PC-3 (cell line): Measurements from ENCODE around the gene MRPL14. TPM values are rescaled to one million over a fixed set of nuclear protein-coding genes. Genes with fewer than 3 reads are reported as not detected.

Experiments used
- ATAC-seq: fragments of 200-7000 bp; cut with Tn5 transposase; 2 replicates; pipeline ENCODE4 v1.9.1; 2020; ENCODE audit warnings: mild to moderate bottlenecking, moderate library complexity
- BruUV-seq: library from RNA; stranded (reverse); fragments of 400-500 nt; replicated peaks from 2 replicates; lab custom pipeline; 2021; lab: Mats Ljungman, UMichigan
- CTCF ChIA-PET: fragments of 300-600 bp; sonication (Branson Sonifier 250); formaldehyde crosslinking; loops from one replicate; lab custom pipeline; 2022; ENCODE audit warnings: antibody characterized with exemption; lab: Charles Lee
- POLR2A ChIA-PET: fragments of 300-600 bp; sonication (Branson Sonifier 250); formaldehyde crosslinking; loops from one replicate; lab custom pipeline; 2022; ENCODE audit warnings: antibody characterized with exemption; ENCODE audit not compliant: unreplicated experiment; lab: Charles Lee
- DNase-seq: peaks from one replicate; pipeline ENCODE4 v3.0.0-alpha.2; 2015
- H2AFZ ChIP-seq: fragments of 300-600 bp; sonication (generic); 2 replicates; pipeline ENCODE4 v1.6.0; 2016; ENCODE audit warnings: antibody characterized with exemption, low read length
- H3F3A ChIP-seq: fragments of 300-600 bp; sonication (generic); one replicate; pipeline ENCODE4 v1.6.0; 2017; ENCODE audit warnings: antibody characterized with exemption, low read length, control low read depth, mild to moderate bottlenecking; ENCODE audit not compliant: unreplicated experiment
- H3K27ac ChIP-seq: fragments of 300-600 bp; sonication (generic); 2 replicates; pipeline ENCODE4 v1.5.1; 2016; ENCODE audit warnings: mild to moderate bottlenecking, low read length
- H3K27me3 ChIP-seq: fragments of 300-600 bp; sonication (generic); 2 replicates; pipeline ENCODE4 v1.6.1; 2016; ENCODE audit warnings: low read length, mixed read lengths
- H3K36me3 ChIP-seq: fragments of 300-600 bp; sonication (generic); 2 replicates; pipeline ENCODE4 v1.6.1; 2016; ENCODE audit warnings: low read depth, mixed run types, low read length, mixed read lengths
- H3K4me1 ChIP-seq: fragments of 300-600 bp; sonication (generic); 2 replicates; pipeline ENCODE4 v1.5.1; 2016; ENCODE audit warnings: low read length; ENCODE audit not compliant: insufficient read depth
- H3K4me2 ChIP-seq: fragments of 300-600 bp; sonication (generic); 2 replicates; pipeline ENCODE4 v1.6.0; 2016; ENCODE audit warnings: low read length
- H3K4me3 ChIP-seq: fragments of 300-600 bp; sonication (generic); 2 replicates; pipeline ENCODE4 v1.5.1; 2016; ENCODE audit warnings: mild to moderate bottlenecking, low read length, mixed read lengths
- H3K79me2 ChIP-seq: fragments of 300-600 bp; sonication (generic); 2 replicates; pipeline ENCODE4 v1.6.1; 2017; ENCODE audit warnings: low read length, mixed read lengths
- H3K9ac ChIP-seq: fragments of 300-600 bp; sonication (generic); 2 replicates; pipeline ENCODE4 v1.6.0; 2016; ENCODE audit warnings: mild to moderate bottlenecking, low read length
- H3K9me2 ChIP-seq: fragments of 300-600 bp; sonication (generic); replicated peaks from 2 replicates; pipeline ENCODE4 v1.6.1; 2016; ENCODE audit warnings: mixed run types, low read length, mixed read lengths
- H3K9me3 ChIP-seq: fragments of 300-600 bp; sonication (generic); 2 replicates; pipeline ENCODE4 v1.6.1; 2016; ENCODE audit warnings: low read length, mixed read lengths
- H4K20me1 ChIP-seq: fragments of 300-600 bp; sonication (generic); 2 replicates; pipeline ENCODE4 v1.6.1; 2016; ENCODE audit warnings: low read length, mixed read lengths
- EZH2 ChIP-seq: fragments of 300-600 bp; sonication (generic); IDR thresholded peaks from one replicate; pipeline ENCODE4 v1.6.1; 2017; ENCODE audit warnings: antibody characterized with exemption, mild to moderate bottlenecking, low read length; ENCODE audit not compliant: unreplicated experiment
- EZH2phosphoT487 ChIP-seq: fragments of 300-600 bp; sonication (generic); IDR thresholded peaks from 2 replicates; pipeline ENCODE4 v1.6.1; 2018; ENCODE audit warnings: mild to moderate bottlenecking, antibody characterized with exemption, low read length, borderline replicate concordance
- intact Hi-C: fragments of 100-400 bp; cut with micrococcal nuclease; formaldehyde crosslinking; loops from 2 replicates; pipeline ENCODE4 v1.9.0; 2023
- total RNA-seq: library from RNA; depleted of rRNA; stranded (reverse); fragments of >200 nt; gene quantifications from 2 replicates; pipeline ENCODE4 v1.2.3, GENCODE V29; 2014
- TF ChIP-seq, protein P1 (sequence below): fragments of 300-600 bp; sonication (generic); conservative IDR thresholded peaks from 2 replicates; pipeline ENCODE4 v1.5.1; 2017; ENCODE audit warnings: antibody characterized with exemption, low read depth, mild to moderate bottlenecking, low read length

MRPL14 gene
- total RNA-seq, 1 experiment from 2014 or later = 192 TPM

DNA sequence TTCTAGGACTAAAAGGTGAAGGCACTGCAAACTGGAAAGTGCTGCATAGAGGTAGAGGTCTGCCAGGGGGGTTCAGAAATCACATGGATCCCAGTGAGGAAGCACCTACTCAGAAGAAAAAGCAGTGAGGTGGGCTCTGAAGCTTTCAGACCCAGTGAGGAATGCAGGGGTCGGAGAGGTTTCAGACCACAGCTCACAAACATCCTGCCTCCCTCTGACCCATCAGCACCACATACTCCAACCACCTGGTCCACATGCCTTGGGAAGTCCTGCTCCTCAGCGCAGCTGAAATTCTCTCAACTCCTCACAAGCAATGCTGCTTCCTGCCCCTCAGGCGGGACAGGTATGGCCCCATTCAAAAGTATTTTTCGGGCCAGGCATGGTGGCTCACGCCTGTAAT lies 20.2 kb downstream of the MRPL14 start:
- Histone ChIP-seq H4K20me1 (0 out of 2 replicates have a peak, but pooled peaks cover 10% of the 10 kb centered on the region), H3K79me2 (peaks cover 61% of the 10 kb centered on the region), H3K4me1 (no peaks in the 10 kb centered on the region), H3F3A (no peaks in the 10 kb centered on the region), H3K4me3 (no peak overlapping the region), H2AFZ (no peak overlapping the region), H3K4me2 (no peak overlapping the region), H3K9me2 (no peaks in the 10 kb centered on the region), H3K36me3 (peaks cover 65% of the 10 kb centered on the region), H3K9ac (no peak overlapping the region), H3K27me3 (no peaks in the 10 kb centered on the region), H3K27ac (no peak overlapping the region), H3K9me3 (no peaks in the 10 kb centered on the region)
- ChIA-PET CTCF (no interaction called here), POLR2A (no interaction called here)
- TF ChIP-seq EZH2phosphoT487 (no peak), EZH2 (no peak)
- TF ChIP-seq, protein P1, sequence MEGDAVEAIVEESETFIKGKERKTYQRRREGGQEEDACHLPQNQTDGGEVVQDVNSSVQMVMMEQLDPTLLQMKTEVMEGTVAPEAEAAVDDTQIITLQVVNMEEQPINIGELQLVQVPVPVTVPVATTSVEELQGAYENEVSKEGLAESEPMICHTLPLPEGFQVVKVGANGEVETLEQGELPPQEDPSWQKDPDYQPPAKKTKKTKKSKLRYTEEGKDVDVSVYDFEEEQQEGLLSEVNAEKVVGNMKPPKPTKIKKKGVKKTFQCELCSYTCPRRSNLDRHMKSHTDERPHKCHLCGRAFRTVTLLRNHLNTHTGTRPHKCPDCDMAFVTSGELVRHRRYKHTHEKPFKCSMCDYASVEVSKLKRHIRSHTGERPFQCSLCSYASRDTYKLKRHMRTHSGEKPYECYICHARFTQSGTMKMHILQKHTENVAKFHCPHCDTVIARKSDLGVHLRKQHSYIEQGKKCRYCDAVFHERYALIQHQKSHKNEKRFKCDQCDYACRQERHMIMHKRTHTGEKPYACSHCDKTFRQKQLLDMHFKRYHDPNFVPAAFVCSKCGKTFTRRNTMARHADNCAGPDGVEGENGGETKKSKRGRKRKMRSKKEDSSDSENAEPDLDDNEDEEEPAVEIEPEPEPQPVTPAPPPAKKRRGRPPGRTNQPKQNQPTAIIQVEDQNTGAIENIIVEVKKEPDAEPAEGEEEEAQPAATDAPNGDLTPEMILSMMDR = no peak
- DNase-seq (no peak), ATAC-seq (no peak)
- BruUV-seq = no TSS peak
- intact Hi-C loops = no loop called here

DNA sequence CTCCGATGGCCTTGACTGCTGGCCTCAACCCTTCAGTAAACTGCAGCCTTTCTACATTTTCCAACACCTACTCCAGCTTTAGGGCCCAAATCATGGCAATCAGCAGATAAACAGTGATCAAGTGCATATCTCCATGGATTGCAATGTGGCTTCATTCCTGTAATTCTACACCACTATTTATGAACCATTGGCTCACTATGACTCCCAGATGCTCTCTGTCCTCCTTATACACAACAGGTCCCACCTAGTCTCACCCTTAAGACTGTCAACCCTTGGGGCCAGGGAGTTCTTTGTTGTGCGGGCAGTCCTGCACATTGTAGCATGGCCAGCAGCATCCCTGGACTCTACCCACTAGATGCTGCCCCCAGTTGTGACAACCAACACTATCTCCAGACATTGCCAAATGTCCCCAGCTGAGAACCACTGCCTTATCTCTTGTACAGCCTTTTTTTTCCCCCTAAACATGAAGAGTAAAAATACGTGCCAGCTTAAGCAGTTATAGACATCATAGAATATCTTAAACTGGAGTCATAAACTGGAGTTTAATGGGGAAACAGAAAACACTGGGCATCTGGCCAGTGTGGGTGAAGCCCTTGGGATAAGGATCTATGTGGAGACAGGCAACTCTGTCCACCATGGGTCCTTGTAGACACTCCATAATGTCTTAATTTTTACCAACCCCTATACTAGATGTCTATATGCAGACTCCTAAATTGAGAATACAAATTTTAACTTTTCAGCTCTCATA lies 21.1 kb downstream of the MRPL14 start:
- H3K4me1 ChIP-seq = no peaks in the 10 kb centered on the region
- intact Hi-C loops = no loop called here
- H3K36me3 ChIP-seq = peaks cover 57% of the 10 kb centered on the region
- no peak overlapping the region for H3K27ac ChIP-seq
- no peak overlapping the region for H3K4me2 ChIP-seq
- ATAC-seq (peak; percentile 21), DNase-seq (no peak)
- H2AFZ ChIP-seq = no peak overlapping the region
- POLR2A ChIA-PET = interaction anchor here (0.6 kb wide), 1 partner anchor 277 kb away, joined by 4 read pairs; no protein-coding TSS in a partner anchor
- H4K20me1 ChIP-seq = 0 out of 2 replicates have a peak, but pooled peaks cover 10% of the 10 kb centered on the region
- no peaks in the 10 kb centered on the region for H3K9me3 ChIP-seq
- TF ChIP-seq, protein P1 = no peak
- TF ChIP-seq EZH2 = no peak
- TF ChIP-seq EZH2phosphoT487 = no peak
- no peak overlapping the region for H3K4me3 ChIP-seq
- H3K79me2 ChIP-seq = peaks cover 53% of the 10 kb centered on the region
- CTCF ChIA-PET = no interaction called here
- no TSS peak for BruUV-seq
- H3K9ac ChIP-seq = no peak overlapping the region
- no peaks in the 10 kb centered on the region for H3K27me3 ChIP-seq
- H3K9me2 ChIP-seq = no peaks in the 10 kb centered on the region
- no peaks in the 10 kb centered on the region for H3F3A ChIP-seq

DNA sequence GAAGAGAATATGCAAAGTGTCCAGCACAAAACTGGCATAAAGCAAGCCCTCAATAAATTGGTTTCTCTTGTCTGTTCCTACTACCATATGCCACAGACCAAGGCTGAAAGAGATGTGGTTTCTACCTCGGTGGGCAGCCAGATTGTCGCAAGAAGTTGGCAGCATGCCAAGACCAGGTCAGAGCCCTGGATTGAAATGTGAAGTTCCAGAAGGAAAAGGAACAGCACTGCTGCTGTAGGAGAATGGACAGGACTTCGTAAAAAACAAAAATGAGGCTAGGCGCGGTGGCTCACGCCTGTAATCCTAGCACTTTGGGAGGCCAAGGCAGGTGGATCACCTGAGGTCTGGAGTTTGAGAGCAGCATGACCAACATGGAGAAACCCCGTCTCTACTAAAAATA lies 22.1 kb downstream of the MRPL14 start:
- ChIA-PET POLR2A (no interaction called here), CTCF (interaction anchor here (0.6 kb wide), 1 partner anchor 303 kb away, joined by 3 read pairs; no protein-coding TSS in a partner anchor)
- H4K20me1 ChIP-seq = 0 out of 2 replicates have a peak, but pooled peaks cover 10% of the 10 kb centered on the region
- no peak overlapping the region for H3K4me2 ChIP-seq
- intact Hi-C loops = no loop called here
- no peaks in the 10 kb centered on the region for H3K4me1 ChIP-seq
- H3K27ac ChIP-seq = no peak overlapping the region
- H3K79me2 ChIP-seq = peaks cover 43% of the 10 kb centered on the region
- TF ChIP-seq EZH2phosphoT487 (no peak), EZH2 (no peak)
- TF ChIP-seq, protein P1 = no peak
- no peak overlapping the region for H2AFZ ChIP-seq
- peaks cover 48% of the 10 kb centered on the region for H3K36me3 ChIP-seq
- BruUV-seq = no TSS peak
- no peaks in the 10 kb centered on the region for H3K27me3 ChIP-seq
- no peaks in the 10 kb centered on the region for H3K9me3 ChIP-seq
- DNase-seq (no peak), ATAC-seq (no peak)
- no peaks in the 10 kb centered on the region for H3K9me2 ChIP-seq
- H3K9ac ChIP-seq = no peak overlapping the region
- H3K4me3 ChIP-seq = no peak overlapping the region
- no peaks in the 10 kb centered on the region for H3F3A ChIP-seq
